Lower leg skin (tissue), 3 donors: Measurements from ENCODE around the gene ERC1.

Experiments
- POLR2A ChIP-seq, 2 donors: fragments of 450-650 bp; IDR thresholded peaks; one replicate each; pipeline ENCODE4 v1.6.1; 2016 to 2017; ENCODE audit warnings: antibody characterized with exemption in 2 of 2, mild to moderate bottlenecking in 1 of 2, moderate library complexity in 1 of 2
- TF ChIP-seq, protein P1 (sequence below), 3 donors: fragments of 450-650 bp; IDR thresholded peaks; one replicate each; pipeline ENCODE4 v1.5.1; 2016; ENCODE audit warnings: antibody characterized with exemption in 3 of 3, mild to moderate bottlenecking in 3 of 3, moderate library complexity in 2 of 3

DNA sequence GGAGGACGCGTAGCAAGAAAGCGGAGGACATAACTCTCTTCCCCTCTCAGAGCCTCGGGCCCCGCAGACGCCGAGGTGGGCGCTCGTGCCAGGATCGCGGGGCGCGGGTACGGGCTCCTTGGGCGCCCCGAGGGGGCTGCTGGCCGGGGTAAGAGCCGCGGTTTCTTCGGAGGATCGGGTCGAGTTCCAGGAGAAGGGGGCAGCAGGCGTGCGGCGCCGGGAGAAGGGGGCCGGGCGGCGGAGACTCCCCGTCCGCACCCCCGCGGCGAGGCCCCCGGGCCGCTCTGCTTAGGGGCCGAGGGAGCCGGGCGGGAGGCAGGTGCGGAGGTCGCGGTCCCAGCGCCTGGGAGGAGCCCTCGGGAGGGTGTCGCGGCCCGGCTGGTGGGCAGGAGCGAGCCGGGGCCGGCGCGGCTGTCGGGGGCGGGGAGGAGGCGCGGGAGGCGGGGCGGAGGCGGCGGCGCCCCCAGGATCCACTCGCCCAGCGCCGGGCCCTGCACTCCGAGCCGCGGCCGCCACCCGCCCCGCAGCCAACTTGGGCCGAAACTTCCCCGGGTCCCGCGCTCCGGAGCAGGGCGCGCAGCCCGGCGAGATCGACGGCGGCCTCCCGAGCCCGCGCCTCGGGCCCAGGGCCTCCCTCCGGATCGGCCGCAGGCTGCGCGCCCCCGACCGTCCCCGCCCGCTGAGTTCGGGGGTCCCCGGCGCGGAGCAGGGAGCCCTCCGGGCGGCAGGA lies 539.0 kb downstream of the ERC1 start:
- TF ChIP-seq, protein P1, sequence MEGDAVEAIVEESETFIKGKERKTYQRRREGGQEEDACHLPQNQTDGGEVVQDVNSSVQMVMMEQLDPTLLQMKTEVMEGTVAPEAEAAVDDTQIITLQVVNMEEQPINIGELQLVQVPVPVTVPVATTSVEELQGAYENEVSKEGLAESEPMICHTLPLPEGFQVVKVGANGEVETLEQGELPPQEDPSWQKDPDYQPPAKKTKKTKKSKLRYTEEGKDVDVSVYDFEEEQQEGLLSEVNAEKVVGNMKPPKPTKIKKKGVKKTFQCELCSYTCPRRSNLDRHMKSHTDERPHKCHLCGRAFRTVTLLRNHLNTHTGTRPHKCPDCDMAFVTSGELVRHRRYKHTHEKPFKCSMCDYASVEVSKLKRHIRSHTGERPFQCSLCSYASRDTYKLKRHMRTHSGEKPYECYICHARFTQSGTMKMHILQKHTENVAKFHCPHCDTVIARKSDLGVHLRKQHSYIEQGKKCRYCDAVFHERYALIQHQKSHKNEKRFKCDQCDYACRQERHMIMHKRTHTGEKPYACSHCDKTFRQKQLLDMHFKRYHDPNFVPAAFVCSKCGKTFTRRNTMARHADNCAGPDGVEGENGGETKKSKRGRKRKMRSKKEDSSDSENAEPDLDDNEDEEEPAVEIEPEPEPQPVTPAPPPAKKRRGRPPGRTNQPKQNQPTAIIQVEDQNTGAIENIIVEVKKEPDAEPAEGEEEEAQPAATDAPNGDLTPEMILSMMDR (IDR thresholded peaks at IDR 0.05) = no peak
- no peak for TF ChIP-seq POLR2A (IDR thresholded peaks at IDR 0.05)
